Measurements from ENCODE around the gene FAM32A.
"Not testable (repeated sequence)": the region's sequence is repeated elsewhere in the genome, so short reads cannot be mapped to it uniquely, and the experiment has no call there.

FAM32A gene

GRCh38 chr19:16164222-16164890 lies 20.9 kb upstream of the FAM32A start:
- DNase-seq: no peak

- no peak for DNase-seq
Observed at GRCh38 chr19:16166417-16166816, 18.8 kb upstream of the FAM32A start.

GRCh38 chr19:16167055-16167454 lies 18.2 kb upstream of the FAM32A start:
- no peak for DNase-seq

DNA sequence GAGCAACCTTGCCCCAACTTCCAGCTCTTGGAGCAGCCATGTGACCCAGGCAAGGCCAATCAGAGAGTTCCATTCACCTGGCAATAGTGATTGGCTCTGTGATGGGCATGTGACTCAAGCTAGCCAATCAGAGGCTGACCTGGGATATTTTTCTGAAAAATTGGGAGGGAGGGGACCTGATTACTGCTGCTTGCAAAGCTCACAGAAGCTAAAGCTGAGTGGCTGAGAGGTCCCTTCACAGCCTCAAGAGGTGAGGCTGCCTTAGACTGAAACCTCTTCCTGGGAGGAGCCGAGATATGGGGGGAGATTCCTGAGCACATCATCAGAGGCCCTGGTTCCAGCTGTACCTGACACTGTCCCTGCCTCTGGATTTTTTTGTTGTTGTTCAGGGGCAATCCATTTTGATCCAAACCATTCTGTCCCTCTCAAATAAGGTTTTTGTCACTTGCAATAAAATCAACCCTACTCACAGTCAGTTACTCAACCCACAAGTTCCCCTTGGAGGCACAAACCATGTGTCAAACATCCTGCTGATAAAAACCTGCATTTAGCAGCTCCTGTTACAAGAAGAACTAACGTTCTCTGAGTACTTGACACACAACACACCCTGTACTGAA lies 16.6 kb upstream of the FAM32A start:
- DNase-seq: no peak

- no peak for DNase-seq
Observed at GRCh38 chr19:16170134-16170533, 15.1 kb upstream of the FAM32A start.

GRCh38 chr19:16175954-16176353 lies 9.3 kb upstream of the FAM32A start:
- no peak for DNase-seq

GRCh38 chr19:16178866-16179265 lies 6.3 kb upstream of the FAM32A start:
- DNase-seq: not testable (repeated sequence)

DNA sequence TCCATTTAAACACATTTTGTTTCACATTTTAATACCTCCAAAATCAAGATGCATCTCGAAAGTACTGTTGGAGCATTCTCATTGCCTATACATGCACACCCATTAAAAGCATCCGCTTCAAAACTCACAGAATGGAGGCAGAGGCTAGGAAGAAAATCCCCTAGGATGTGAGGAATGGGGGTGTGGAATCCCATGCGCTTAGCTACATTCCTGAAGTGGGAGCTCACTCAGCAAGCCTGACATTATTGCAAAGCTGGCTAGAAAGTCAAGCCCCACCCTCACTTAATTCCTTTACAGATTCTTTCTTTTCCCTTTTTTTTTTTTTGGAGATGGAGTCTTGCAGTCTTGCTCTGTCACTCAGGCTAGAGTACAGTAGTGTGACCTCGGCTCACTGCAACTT lies 4.6 kb upstream of the FAM32A start:
- DNase-seq: no peak

DNA sequence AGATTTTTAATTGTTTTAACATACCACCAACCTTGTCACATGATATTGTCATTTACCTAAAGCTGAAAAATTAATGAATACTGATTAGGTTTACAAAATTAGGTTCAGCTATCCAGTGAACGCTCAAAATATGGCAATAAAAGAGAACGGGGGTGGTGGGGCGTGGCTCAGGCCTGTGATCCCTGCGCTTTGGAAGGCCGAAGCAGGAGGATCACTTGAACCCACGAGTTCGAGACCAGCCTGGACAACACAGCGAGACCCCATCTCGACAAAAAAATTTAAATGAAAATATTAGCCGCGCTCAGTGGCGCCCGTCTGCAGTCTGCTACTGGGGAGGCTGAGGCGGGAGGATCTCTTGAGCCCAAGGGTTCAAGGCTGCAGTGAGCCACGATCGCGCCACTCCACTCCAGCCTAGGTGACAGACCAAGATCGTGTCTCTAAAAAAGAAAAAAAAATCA lies 516 bp upstream of the FAM32A start:
- peak in 1 of 14 donors; percentile 43 for DNase-seq

- peak in 5 of 14 donors; percentile 20 to 49 (median 42) for DNase-seq
Observed at GRCh38 chr19:16185768-16186123, 536 bp downstream of the FAM32A start.

GRCh38 chr19:16188521-16188920 lies 3.3 kb downstream of the FAM32A start:
- no peak for DNase-seq

GRCh38 chr19:16190198-16190597 lies 5.0 kb downstream of the FAM32A start:
- DNase-seq: no peak

DNA sequence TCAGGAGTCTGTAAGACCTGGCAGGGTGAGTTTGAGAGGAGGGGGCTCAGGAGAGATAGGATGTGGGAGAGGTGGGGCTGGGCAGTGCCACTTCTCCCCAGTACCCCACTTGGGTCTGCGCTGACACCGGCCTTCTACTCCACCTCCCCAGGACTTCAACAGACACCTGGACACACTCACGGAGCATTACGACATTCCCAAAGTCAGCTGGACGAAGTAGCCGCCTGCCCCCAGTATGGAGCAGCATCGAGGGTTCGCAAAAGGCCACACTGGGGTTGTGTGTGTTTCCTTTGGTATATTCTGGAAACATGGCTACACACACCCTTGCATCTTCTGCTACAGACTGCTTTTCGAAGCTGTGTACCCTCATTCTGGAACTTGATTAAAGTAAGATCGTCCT lies 5.5 kb downstream of the FAM32A start:
- no peak for DNase-seq

GRCh38 chr19:16191216-16191908 lies 6.2 kb downstream of the FAM32A start:
- no peak for DNase-seq

GRCh38 chr19:16193466-16193865 lies 8.3 kb downstream of the FAM32A start:
- DNase-seq: no peak

DNA sequence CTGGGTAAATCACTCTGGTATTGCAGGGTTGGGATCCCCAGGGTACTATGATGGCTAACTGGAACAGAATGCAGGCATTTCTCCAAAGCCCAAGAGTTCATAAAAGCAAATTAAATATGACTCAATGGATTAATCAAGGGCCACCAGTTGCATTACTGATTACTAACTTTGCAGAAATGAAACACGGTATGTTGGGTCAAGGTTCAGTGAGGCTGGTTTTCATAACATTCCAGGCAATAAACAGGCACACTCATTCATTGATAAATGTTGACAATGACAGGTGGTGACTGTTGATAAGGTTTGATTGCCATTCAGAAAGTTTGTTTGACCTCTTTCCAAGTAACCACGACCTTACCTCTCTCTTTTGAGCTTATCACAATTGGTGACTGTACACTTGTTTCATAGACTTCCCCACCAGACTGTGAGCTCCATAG lies 12.0 kb downstream of the FAM32A start:
- DNase-seq: no peak

- peak; percentile 78 to 98 (median 93) for DNase-seq
Observed at GRCh38 chr19:16197622-16198369, 12.6 kb downstream of the FAM32A start, which contains the start of gene AP1M1. Gene AP1M1, plus strand, starts transcription at chr19:16197911. Its CDS starts 116 bp downstream, at chr19:16198027.

DNA sequence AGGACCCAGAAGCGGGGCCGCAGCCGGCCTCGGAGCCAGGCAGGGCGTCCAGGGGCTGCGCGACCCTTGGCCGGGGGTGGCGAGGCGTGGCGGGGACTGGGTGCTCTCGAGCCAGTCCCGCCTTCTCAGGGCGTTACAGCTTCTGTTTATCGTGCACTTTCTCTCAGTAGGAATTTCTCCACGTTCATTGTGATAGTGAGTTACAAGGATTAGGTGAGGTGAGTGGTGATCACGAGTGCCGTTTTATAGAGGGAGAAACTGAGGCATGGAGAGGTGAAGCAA lies 13.1 kb downstream of the FAM32A start:
- no peak for DNase-seq

DNA sequence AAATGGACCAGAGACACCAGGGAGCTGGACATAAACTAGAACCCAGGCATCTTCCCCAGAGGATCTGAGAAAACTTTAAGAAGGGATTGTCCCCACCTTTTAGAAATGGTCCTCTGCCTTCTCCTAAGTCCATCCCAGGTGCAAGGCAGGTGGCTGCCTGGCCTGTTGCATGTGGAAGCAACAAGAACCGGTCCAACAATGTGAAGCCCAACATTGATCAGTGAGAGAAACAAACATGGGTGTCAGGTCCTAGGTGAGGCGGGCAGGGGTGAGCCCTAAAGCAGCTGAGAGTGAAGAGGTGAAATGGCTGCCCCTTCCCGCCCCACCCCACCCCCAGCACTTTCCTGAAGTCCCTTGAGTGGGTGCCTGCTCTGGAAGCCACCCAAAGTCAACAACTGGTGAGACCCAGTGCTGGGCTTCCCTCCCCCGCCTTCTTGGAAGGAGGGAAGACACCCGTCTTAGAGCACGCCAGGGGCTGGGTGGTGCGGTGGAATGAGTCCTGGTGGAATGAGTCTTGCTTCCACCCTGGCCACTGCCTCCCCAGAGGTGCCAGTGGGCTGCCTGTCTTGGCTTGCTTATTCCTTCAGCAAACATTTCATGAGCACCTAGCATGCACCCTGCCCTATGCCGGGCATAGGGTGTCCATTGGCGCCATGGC lies 14.2 kb downstream of the FAM32A start:
- no peak for DNase-seq

DNA sequence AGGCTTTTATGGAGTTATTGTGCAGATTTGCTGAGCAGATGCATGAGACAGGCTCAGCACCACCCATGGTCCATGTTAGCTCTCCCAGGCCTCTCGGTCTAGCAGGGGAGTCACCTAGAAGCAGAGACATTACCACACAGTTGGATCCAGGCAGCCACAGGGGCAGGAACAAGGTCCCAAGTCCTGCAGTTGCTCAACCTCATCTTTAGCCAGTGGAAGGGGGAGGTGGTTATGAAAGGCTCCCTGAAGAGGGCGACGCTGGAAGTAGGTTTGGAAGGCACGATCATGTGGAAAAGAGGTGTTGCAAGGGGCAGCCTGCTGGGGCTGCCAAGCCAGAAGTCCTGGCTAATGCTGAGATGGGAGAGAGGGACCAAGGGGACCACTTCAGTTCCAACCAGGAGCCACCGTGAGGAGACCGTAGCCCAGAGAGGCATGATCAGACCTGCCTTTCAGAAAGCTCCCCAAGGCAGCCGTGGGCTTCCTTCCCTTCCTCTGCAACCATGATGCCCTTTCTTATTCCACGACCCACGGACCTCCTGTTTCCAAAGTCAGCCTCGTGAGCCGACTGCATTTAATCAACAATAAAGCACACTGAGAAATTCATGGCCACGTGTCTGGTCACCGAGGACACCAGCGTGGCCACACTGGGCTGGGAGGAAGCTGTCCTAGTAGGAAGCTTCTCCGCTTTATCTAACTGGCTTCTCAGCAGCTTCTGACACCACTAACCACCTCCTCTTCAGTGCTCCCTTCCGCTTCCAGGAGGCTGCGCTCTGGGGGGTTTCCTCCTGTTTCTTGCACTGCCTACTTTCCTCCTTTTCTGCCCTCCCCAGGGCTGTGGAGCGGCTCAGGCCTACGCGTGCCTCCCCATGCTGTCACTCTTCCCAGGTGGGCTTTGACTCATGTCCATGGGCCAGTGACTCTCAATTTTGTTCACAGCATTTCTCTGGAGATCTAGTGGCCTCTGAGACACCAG lies 15.1 kb downstream of the FAM32A start:
- DNase-seq: no peak

DNA sequence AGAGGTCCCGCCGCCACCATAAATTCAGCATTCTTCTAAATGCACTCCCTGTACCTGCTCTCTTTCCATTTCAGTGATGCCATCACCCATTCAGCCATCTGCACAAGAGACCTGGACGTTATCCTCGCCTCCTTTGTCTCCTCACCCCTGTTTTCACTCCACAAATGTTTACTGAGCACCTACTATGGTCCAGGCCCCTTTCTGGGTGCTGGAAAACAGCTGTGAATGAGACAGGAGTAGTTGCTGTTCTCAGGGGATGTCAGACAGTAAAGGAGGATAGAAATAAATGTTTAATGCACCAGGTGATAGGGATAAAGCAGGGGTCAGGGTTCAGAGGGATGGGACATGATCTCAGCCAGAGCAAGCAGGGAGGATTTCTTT lies 15.8 kb downstream of the FAM32A start:
- no peak for DNase-seq
